H1 (cell line): ENCODE data around the gene TRAPPC12. TPM values are rescaled to one million over a fixed set of nuclear protein-coding genes. Genes with fewer than 3 reads are reported as not detected.

Experiments
- CTCF ChIA-PET: fragments of 300-600 bp; sonication (Branson Sonifier 250); formaldehyde crosslinking; loops from one replicate; lab custom pipeline; 2021; ENCODE audit not compliant: partially characterized antibody; lab: Charles Lee
- POLR2A ChIA-PET: fragments of 300-600 bp; sonication (Branson Sonifier 250); formaldehyde crosslinking; loops from one replicate; lab custom pipeline; 2021; ENCODE audit warnings: inconsistent platforms; ENCODE audit not compliant: partially characterized antibody; lab: Charles Lee
- DNase-seq, 2 experiments: peaks; one replicate each; pipeline versions ENCODE4 v3.0.0 to v3.0.0-alpha.2; 2010 to 2022; ENCODE audit warnings: low spot score in 2 of 2, low read depth in 1 of 2, mixed read lengths in 1 of 2
- FAIRE-seq: peaks from 2 replicates; lab custom pipeline; 2011; peaks lifted over from hg19 to GRCh38; lab: Jason Lieb, UNC
- H2AFZ ChIP-seq: 2 replicates; pipeline ENCODE4 v1.8.1; 2012; ENCODE audit warnings: low read length, inconsistent platforms
- H2AK5ac ChIP-seq: 2 replicates; pipeline ENCODE4 v1.6.1; 2013; ENCODE audit warnings: low read depth, low read length
- H2BK120ac ChIP-seq: replicated peaks from 2 replicates; pipeline ENCODE3; 2013; ENCODE audit warnings: low read depth, low read length, inconsistent platforms
- H2BK12ac ChIP-seq: 2 replicates; pipeline ENCODE4 v1.6.1; 2013; ENCODE audit warnings: low read depth, low read length
- H2BK15ac ChIP-seq: 2 replicates; pipeline ENCODE4 v1.6.1; 2013; ENCODE audit warnings: low read length
- H2BK20ac ChIP-seq: 2 replicates; pipeline ENCODE4 v1.6.1; 2013; ENCODE audit warnings: low read length
- H2BK5ac ChIP-seq: 2 replicates; pipeline ENCODE4 v1.6.1; 2013; ENCODE audit warnings: low read depth, low read length
- H3K14ac ChIP-seq: 2 replicates; pipeline ENCODE4 v1.6.1; 2013; ENCODE audit warnings: inconsistent platforms; ENCODE audit not compliant: insufficient read length
- H3K18ac ChIP-seq: 2 replicates; pipeline ENCODE4 v1.6.1; 2013; ENCODE audit warnings: low read length; ENCODE audit errors: extremely low read depth
- H3K23ac ChIP-seq: 2 replicates; pipeline ENCODE4 v1.6.1; 2013; ENCODE audit warnings: inconsistent platforms; ENCODE audit not compliant: insufficient read length
- H3K23me2 ChIP-seq: 2 replicates; pipeline ENCODE4 v1.6.1; 2013; ENCODE audit warnings: low read depth, low read length
- H3K27ac ChIP-seq: 2 replicates; pipeline ENCODE4 v1.6.1; 2011; ENCODE audit warnings: low read depth, low read length, inconsistent platforms
- H3K27me3 ChIP-seq, 4 experiments: replicated peaks in 1 of 4; 1 replicate in 1 of 4; 2 replicates in 3 of 4; pipeline versions ENCODE4 v1.6.1 to v1.8.1; 2011 to 2013; ENCODE audit warnings: low read length in 3 of 4, mild to moderate bottlenecking in 3 of 4, inconsistent platforms in 2 of 4, mixed read lengths in 2 of 4, moderate library complexity in 1 of 4; ENCODE audit not compliant: control insufficient read depth in 3 of 4, insufficient read depth in 3 of 4; ENCODE audit errors: extremely low read depth in 1 of 4
- H3K36me3 ChIP-seq, 4 experiments: 2 replicates each; pipeline versions ENCODE4 v1.6.1 to v1.8.1; 2011 to 2013; ENCODE audit warnings: mild to moderate bottlenecking in 4 of 4, low read length in 3 of 4, moderate library complexity in 2 of 4, control low read depth in 1 of 4, inconsistent platforms in 1 of 4; ENCODE audit not compliant: insufficient read depth in 4 of 4, control insufficient read depth in 2 of 4
- H3K4ac ChIP-seq: replicated peaks from 2 replicates; pipeline ENCODE3; 2013; ENCODE audit warnings: low read length, low read depth, mixed read lengths, inconsistent platforms; ENCODE audit not compliant: insufficient read length
- H3K4me1 ChIP-seq, 4 experiments: replicated peaks in 1 of 4; 1 replicate in 1 of 4; 2 replicates in 3 of 4; pipeline versions ENCODE4 v1.6.1 to v1.8.1; 2011 to 2013; ENCODE audit warnings: low read length in 3 of 4, inconsistent platforms in 2 of 4, mixed read lengths in 1 of 4; ENCODE audit not compliant: insufficient read depth in 4 of 4, control insufficient read depth in 3 of 4
- H3K4me2 ChIP-seq, 2 experiments: 2 replicates each; pipeline versions ENCODE4 v1.6.1 to v1.8.1; 2011 to 2013; ENCODE audit warnings: low read depth in 2 of 2, low read length in 2 of 2, control low read depth in 1 of 2, inconsistent platforms in 1 of 2, mild to moderate bottlenecking in 1 of 2; ENCODE audit not compliant: insufficient read depth in 1 of 2
- H3K4me3 ChIP-seq, 4 experiments: fragments of 200-600, 300-600 bp in 1 of 4; sonication (generic), shearing (Covaris generic), sonication (Bioruptor Twin) in 1 of 4; 2 replicates each; pipeline versions ENCODE4 v1.5.1 to v1.8.1; 2011 to 2016; ENCODE audit warnings: low read length in 4 of 4, low read depth in 3 of 4, control low read depth in 2 of 4, inconsistent platforms in 2 of 4, mild to moderate bottlenecking in 2 of 4, mixed read lengths in 1 of 4, moderate library complexity in 1 of 4; ENCODE audit not compliant: insufficient read depth in 2 of 4; ENCODE audit errors: extremely low read depth in 1 of 4
- H3K56ac ChIP-seq: replicated peaks from 2 replicates; pipeline ENCODE3; 2013; ENCODE audit warnings: low read depth, mild to moderate bottlenecking, mixed read lengths, low read length, inconsistent platforms; ENCODE audit not compliant: insufficient read length
- H3K79me1 ChIP-seq: 2 replicates; pipeline ENCODE4 v1.6.1; 2013; ENCODE audit warnings: low read depth, low read length, control low read depth
- H3K79me2 ChIP-seq, 2 experiments: 2 replicates each; pipeline versions ENCODE4 v1.6.1 to v1.8.1; 2012 to 2013; ENCODE audit warnings: low read length in 2 of 2, mild to moderate bottlenecking in 2 of 2, inconsistent platforms in 1 of 2; ENCODE audit not compliant: insufficient read depth in 2 of 2, control insufficient read depth in 1 of 2
- H3K9ac ChIP-seq, 4 experiments: replicated peaks in 1 of 4; 1 replicate in 1 of 4; 2 replicates in 3 of 4; pipeline versions ENCODE4 v1.6.1 to v1.8.1; 2011 to 2013; ENCODE audit warnings: low read depth in 3 of 4, low read length in 3 of 4, control low read depth in 2 of 4, mild to moderate bottlenecking in 2 of 4, moderate library complexity in 2 of 4, inconsistent platforms in 1 of 4; ENCODE audit errors: extremely low read depth in 1 of 4
- H3K9me3 ChIP-seq, 2 experiments: 2 replicates each; pipeline versions ENCODE4 v1.6.1 to v1.8.1; 2012 to 2013; ENCODE audit warnings: mild to moderate bottlenecking in 2 of 2, moderate library complexity in 2 of 2, control low read depth in 1 of 2, inconsistent platforms in 1 of 2, low read depth in 1 of 2, low read length in 1 of 2, mixed read lengths in 1 of 2; ENCODE audit not compliant: insufficient read depth in 2 of 2
- H4K20me1 ChIP-seq, 2 experiments: replicated peaks in 1 of 2; 2 replicates each; pipeline versions ENCODE3 to v1.8.1; 2011 to 2013; ENCODE audit warnings: inconsistent platforms in 2 of 2, low read length in 2 of 2, mild to moderate bottlenecking in 1 of 2; ENCODE audit not compliant: insufficient read depth in 2 of 2, control insufficient read depth in 1 of 2
- H4K5ac ChIP-seq: 2 replicates; pipeline ENCODE4 v1.6.1; 2013; ENCODE audit warnings: low read length, low read depth, mixed read lengths, inconsistent platforms; ENCODE audit not compliant: insufficient read length
- H4K8ac ChIP-seq: 2 replicates; pipeline ENCODE4 v1.8.0; 2013; ENCODE audit warnings: mild to moderate bottlenecking, moderate library complexity, low read length, inconsistent platforms; ENCODE audit not compliant: insufficient read depth; ENCODE audit errors: extremely low read depth
- H4K91ac ChIP-seq: replicated peaks from 2 replicates; pipeline ENCODE3; 2013; ENCODE audit warnings: low read length, mixed read lengths, inconsistent platforms; ENCODE audit not compliant: insufficient read length
- CBX5 ChIP-seq: fragments of 300-800, 300-1000 bp; sonication (generic); IDR thresholded peaks from 2 replicates; pipeline ENCODE4 v1.7.1; 2016; ENCODE audit warnings: antibody characterized with exemption, low read length, low read depth
- CBX8 ChIP-seq: fragments of 300-800, 300-1000 bp; sonication (generic); IDR thresholded peaks from 2 replicates; pipeline ENCODE4 v1.7.1; 2016; ENCODE audit warnings: low read depth, low read length, borderline replicate concordance
- CHD1 ChIP-seq: IDR thresholded peaks from 2 replicates; pipeline ENCODE4 v1.6.1; 2012; ENCODE audit warnings: low read depth, low read length, improper control_type of control experiment
- GABPA ChIP-seq: IDR thresholded peaks from 2 replicates; pipeline ENCODE4 v1.6.1; 2011; ENCODE audit warnings: mild to moderate bottlenecking, low read length, moderate library complexity, borderline replicate concordance; ENCODE audit not compliant: insufficient read depth
- KDM1A ChIP-seq: fragments of 200-600, 300-600 bp; sonication (generic); IDR thresholded peaks from 2 replicates; pipeline ENCODE4 v1.7.1; 2016; ENCODE audit warnings: mild to moderate bottlenecking, low read length, borderline replicate concordance
- MAFK ChIP-seq: IDR thresholded peaks from 2 replicates; pipeline ENCODE4 v1.6.1; 2012; ENCODE audit warnings: low read depth, mild to moderate bottlenecking, improper control_type of control experiment, low read length
- NRF1 ChIP-seq: IDR thresholded peaks from 2 replicates; pipeline ENCODE4 v1.6.1; 2011; ENCODE audit warnings: mild to moderate bottlenecking, low read depth, low read length, improper control_type of control experiment
- RBBP5 ChIP-seq: IDR thresholded peaks from 2 replicates; pipeline ENCODE4 v1.7.1; 2012; ENCODE audit warnings: low read depth, mild to moderate bottlenecking, inconsistent platforms, low read length, moderate library complexity, borderline replicate concordance
- RFX5 ChIP-seq: IDR thresholded peaks from 2 replicates; pipeline ENCODE4 v1.6.1; 2011; ENCODE audit warnings: low read depth, low read length, improper control_type of control experiment, borderline replicate concordance
- RXRA ChIP-seq: IDR thresholded peaks from 2 replicates; pipeline ENCODE4 v1.6.1; 2011; ENCODE audit warnings: low read depth, mild to moderate bottlenecking, low read length, moderate library complexity; ENCODE audit not compliant: insufficient read depth
- SP2 ChIP-seq: IDR thresholded peaks from 2 replicates; pipeline ENCODE4 v1.6.1; 2012; ENCODE audit warnings: mild to moderate bottlenecking, low read length, inconsistent platforms
- TBP ChIP-seq: IDR thresholded peaks from 2 replicates; pipeline ENCODE4 v1.6.1; 2011; ENCODE audit warnings: low read depth, low read length, improper control_type of control experiment
- WGBS, 2 experiments: shearing (Covaris generic) in 1 of 2; methylation state at CpG; one replicate each; pipeline versions ENCODE4 v1.1.6 to v1.1.7; 2013 to 2015; ENCODE audit warnings: low lambda C conversion rate in 2 of 2, mixed read lengths in 2 of 2, inconsistent platforms in 1 of 2, low coverage in 1 of 2, missing lambda C conversion rate in 1 of 2; ENCODE audit not compliant: insufficient replicate concordance in 2 of 2, insufficient coverage in 1 of 2, insufficient read length in 1 of 2; ENCODE audit errors: extremely low coverage in 1 of 2, missing lambda C conversion rate in 1 of 2; 5-methylcytosine and 5-hydroxymethylcytosine counted together
- polyA plus RNA-seq, 7 experiments: library from polyadenylated mRNA; depleted of rRNA in 3 of 7; stranded (reverse) in 5 of 7; unstranded in 2 of 7; fragments of >200 nt in 5 of 7; fragments of 200-250 nt in 2 of 7; gene quantifications; 1 replicate in 5 of 7; 2 replicates in 1 of 7; 4 replicates in 1 of 7; pipeline versions ENCODE4 v1.2.1 to v1.2.3, GENCODE V29; 2011 to 2013; ENCODE audit warnings: missing spikeins in 2 of 7, mixed read lengths in 2 of 7
- total RNA-seq: library from RNA; stranded (reverse); fragmentation: NEBNext Ultra II Directional; extraction: Animal tissue kit (Norgen Biotek cat#: 25700); gene quantifications from 2 replicates; pipeline ENCODE4 v1.2.1, GENCODE V29; 2021
- TF ChIP-seq, protein P1 (sequence below): IDR thresholded peaks from 2 replicates; pipeline ENCODE4 v1.6.1; 2011; ENCODE audit warnings: low read depth, mild to moderate bottlenecking, low read length; ENCODE audit not compliant: insufficient read depth
- TF ChIP-seq, protein P2 (sequence below): IDR thresholded peaks from 2 replicates; pipeline ENCODE4 v1.6.1; 2012; ENCODE audit warnings: inconsistent platforms

Gene TRAPPC12
- total and polyA plus RNA-seq, 2 of the 8 experiments (the other 6 are each of a cell fraction or from before 2014, with no cell fraction given) = 35.0 to 67.3 TPM

DNA sequence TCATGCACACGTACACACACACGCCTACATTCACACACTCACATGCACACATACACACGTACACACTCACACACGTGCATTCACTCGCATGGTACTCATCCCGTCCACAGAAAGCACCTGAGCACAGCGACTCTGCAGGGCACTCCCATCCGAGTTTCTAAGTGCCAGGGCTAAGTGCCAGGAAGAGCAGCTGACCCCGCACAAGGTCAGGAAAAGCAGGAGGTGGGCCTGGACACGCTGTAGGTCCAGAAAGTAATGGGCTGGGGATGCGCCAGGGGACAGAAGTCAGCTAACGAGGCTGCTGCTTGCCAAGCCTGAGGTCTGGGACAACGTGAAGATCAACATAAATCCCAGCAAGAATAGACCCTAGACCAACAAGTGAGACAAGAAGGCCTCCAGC lies 124.0 kb downstream of the TRAPPC12 start:
- no peak overlapping the region for H4K5ac ChIP-seq
- H2BK15ac ChIP-seq = no peak overlapping the region
- ChIA-PET POLR2A (interaction anchor here (1.1 to 3.3 kb wide), 2 partner anchors 10 to 14 kb away, joined by 3 to 9 read pairs; no protein-coding TSS in a partner anchor), CTCF (no interaction called here)
- H3K79me2 ChIP-seq = no peaks in the 10 kb centered on the region; a peak in 1 of 4 replicates
- FAIRE-seq = no peak
- no peak overlapping the region for H3K14ac ChIP-seq
- H3K9me3 ChIP-seq = no peaks in the 10 kb centered on the region
- H3K4me2 ChIP-seq = no peak overlapping the region
- peaks cover 2% of the 10 kb centered on the region; the same call in 1 of the 2 replicates for H3K23me2 ChIP-seq
- H4K20me1 ChIP-seq = peaks cover 0 to 2% of the 10 kb centered on the region in 2 experiments
- peaks cover 2 to 10% (median 3%) of the 10 kb centered on the region in 4 experiments; a peak in 3 of 8 replicates for H3K36me3 ChIP-seq
- no peak overlapping the region for H3K4ac ChIP-seq
- no peak overlapping the region for H2AFZ ChIP-seq
- no peaks in the 10 kb centered on the region for H3K4me1 ChIP-seq
- H3K27ac ChIP-seq = no peak overlapping the region
- no peaks in the 10 kb centered on the region; the same call in 1 of the 2 replicates for H3K79me1 ChIP-seq
- no peak overlapping the region for H3K4me3 ChIP-seq
- no peak overlapping the region for H3K9ac ChIP-seq
- H2BK12ac ChIP-seq = no peak overlapping the region
- H2BK5ac ChIP-seq = no peak overlapping the region
- no peak overlapping the region for H3K23ac ChIP-seq
- no peak overlapping the region for H4K8ac ChIP-seq
- H2BK120ac ChIP-seq = no peak overlapping the region
- no peak overlapping the region for H2AK5ac ChIP-seq
- WGBS, 2 experiments = 89% methylated on average over 13 of the region's 13 CpGs; no CpG with 5 or more reads in 1 of the 2 experiments
- no peak overlapping the region for H4K91ac ChIP-seq
- no peaks in the 10 kb centered on the region for H3K27me3 ChIP-seq
- DNase-seq = no peak
- H3K18ac ChIP-seq = no peak overlapping the region
- no peak overlapping the region for H3K56ac ChIP-seq
- no peak overlapping the region for H2BK20ac ChIP-seq
- no peak for TF ChIP-seq SP2
- no peak for TF ChIP-seq CHD1
- no peak for TF ChIP-seq RXRA
- no peak for TF ChIP-seq CBX8
- no peak for TF ChIP-seq CBX5
- TF ChIP-seq TBP = no peak
- TF ChIP-seq NRF1 = no peak
- no peak for TF ChIP-seq KDM1A
- TF ChIP-seq, protein P1, sequence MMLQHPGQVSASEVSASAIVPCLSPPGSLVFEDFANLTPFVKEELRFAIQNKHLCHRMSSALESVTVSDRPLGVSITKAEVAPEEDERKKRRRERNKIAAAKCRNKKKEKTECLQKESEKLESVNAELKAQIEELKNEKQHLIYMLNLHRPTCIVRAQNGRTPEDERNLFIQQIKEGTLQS = no peak
- no peak for TF ChIP-seq RFX5
- no peak for TF ChIP-seq GABPA
- no peak for TF ChIP-seq RBBP5
- TF ChIP-seq MAFK = no peak
- TF ChIP-seq, protein P2, sequence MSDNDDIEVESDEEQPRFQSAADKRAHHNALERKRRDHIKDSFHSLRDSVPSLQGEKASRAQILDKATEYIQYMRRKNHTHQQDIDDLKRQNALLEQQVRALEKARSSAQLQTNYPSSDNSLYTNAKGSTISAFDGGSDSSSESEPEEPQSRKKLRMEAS = no peak
